Stimulated activated CD4-positive, alpha-beta T cell treated with anti-CD3 and anti-CD28 coated beads, Interleukin-2, amount 100 ng/mL, for 4 hours (primary cell): Measurements from ENCODE around the gene GP1BA.

Source experiments
- DNase-seq: peaks from one replicate; pipeline ENCODE4 v3.0.0-alpha.2; 2020; ENCODE audit warnings: low read depth

Gene GP1BA

GRCh38 chr17:4938688-4939545 is 6.8 kb downstream of the GP1BA start:
- DNase-seq: no peak

- DNase-seq: no peak
Observed at GRCh38 chr17:4939546-4939795, 7.4 kb downstream of the GP1BA start.

GRCh38 chr17:4939796-4940554 is 7.9 kb downstream of the GP1BA start, which contains the start of the genes RNF167 and SLC25A11:
TSS of gene RNF167 (plus strand) at chr17:4940268. CDS start at chr17:4940910, 642 bp downstream.
TSS of gene SLC25A11 (minus strand) at chr17:4940046. CDS start at chr17:4939910, 136 bp downstream.
- DNase-seq: peak; percentile 95

GRCh38 chr17:4940555-4941318 is 8.7 kb downstream of the GP1BA start:
- DNase-seq: no peak

- no peak for DNase-seq
Observed at GRCh38 chr17:4941319-4941610, 9.2 kb downstream of the GP1BA start.

GRCh38 chr17:4942760-4943508 is 10.9 kb downstream of the GP1BA start:
- no peak for DNase-seq

GRCh38 chr17:4944163-4944553 is 12.1 kb downstream of the GP1BA start:
- DNase-seq: no peak

- DNase-seq: no peak
Observed at GRCh38 chr17:4944554-4945175, 12.6 kb downstream of the GP1BA start.

- DNase-seq: peak; percentile 85
Observed at GRCh38 chr17:4945176-4945943, 13.3 kb downstream of the GP1BA start.

DNA sequence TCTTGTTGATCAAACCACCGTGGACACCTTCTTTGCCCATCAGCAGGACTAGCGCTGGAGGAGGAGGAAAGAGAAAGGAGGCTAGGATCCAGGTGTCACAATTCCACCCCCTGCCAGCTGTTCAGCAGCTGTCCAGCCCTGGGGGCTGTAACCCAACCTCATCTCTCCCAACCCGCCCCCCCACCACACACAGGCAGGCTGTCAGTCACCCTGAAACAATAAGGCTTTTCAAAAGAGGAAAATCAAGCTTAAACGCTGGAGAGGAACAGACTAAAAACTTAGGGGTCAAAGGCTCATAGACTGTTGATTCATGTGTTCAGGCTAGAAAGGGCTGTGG is 13.8 kb downstream of the GP1BA start:
- DNase-seq: no peak

DNA sequence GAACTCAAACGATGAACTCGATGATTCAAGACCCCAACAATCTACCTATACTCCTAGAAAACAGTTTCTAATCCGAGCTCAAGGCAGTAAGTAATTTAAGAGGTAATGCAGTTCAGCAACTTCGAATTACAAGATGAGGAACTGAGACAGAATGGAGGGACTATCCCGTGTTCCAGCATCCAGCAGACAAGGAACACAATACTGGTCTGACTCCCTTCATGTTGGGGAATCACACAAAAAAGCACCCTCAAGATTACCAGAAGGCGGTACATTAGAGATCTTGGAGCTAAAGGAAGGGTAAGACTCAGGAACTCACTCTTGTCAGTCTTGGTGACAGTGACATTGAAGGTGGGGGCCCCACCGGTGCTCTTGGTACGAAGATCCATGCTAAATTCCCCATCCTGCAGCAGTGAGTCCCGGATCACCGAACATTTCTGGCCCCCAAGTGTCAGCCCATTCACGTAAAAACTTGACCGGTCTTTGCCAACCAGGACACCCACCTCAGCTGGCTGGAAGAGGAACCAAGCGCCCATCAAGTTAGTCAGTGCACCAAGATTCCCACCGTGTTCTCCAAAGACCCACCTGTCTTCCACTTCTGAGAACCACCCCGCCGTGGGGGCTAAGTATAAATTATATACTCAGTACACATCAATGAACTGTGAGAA is 14.4 kb downstream of the GP1BA start:
- DNase-seq: no peak

GRCh38 chr17:4947010-4947410 is 14.9 kb downstream of the GP1BA start:
- DNase-seq: no peak

- DNase-seq: peak; percentile 42
Observed at GRCh38 chr17:4947411-4948165, 15.5 kb downstream of the GP1BA start.

DNA sequence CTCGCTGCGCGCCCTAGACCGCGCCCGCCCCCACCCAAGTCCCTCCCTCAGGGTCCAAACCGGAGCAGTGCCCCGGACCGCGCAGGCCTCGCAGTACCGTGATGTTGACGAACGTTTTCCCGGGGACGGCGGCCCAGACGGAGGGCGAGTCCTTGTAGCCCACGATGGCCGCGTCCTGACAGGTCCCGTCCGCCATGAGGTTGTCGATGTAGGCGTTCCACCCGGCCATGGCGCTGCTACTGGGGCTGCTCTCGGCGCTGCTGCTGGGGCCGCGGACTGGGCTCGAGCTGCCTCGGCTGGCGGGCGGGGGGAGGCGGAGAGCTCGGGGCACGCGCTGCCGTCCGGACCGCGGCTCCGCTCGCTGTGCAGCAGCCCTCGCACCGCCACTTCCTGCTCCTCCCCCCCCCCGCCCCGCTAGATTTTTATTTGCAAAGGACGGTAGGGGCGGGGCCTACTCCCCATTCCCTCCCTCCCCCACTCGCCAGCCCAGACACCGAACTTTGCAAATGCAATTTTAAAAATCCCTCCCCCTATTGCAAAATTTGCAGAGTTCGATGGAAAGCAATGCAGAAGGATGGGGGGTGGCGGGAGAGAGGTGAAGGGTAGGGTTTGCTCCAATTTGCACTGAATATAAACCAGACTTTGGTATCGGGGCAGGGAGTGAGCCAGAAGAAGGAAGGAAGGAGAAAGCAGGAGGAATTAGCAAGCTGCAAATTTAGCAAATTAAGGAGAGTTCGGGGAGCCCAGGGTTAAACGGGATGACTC is 16.3 kb downstream of the GP1BA start, which contains the start of gene PFN1:
Gene PFN1, minus strand, starts transcription at position 365 of the 765 bp plus-strand sequence. Its CDS starts 136 bp downstream, at position 229.
- peak; percentile 85 for DNase-seq

- peak; percentile 61 for DNase-seq
Observed at GRCh38 chr17:4948931-4949320, 16.8 kb downstream of the GP1BA start.

- peak; percentile 67 for DNase-seq
Observed at GRCh38 chr17:4949321-4950074, 17.4 kb downstream of the GP1BA start.

DNA sequence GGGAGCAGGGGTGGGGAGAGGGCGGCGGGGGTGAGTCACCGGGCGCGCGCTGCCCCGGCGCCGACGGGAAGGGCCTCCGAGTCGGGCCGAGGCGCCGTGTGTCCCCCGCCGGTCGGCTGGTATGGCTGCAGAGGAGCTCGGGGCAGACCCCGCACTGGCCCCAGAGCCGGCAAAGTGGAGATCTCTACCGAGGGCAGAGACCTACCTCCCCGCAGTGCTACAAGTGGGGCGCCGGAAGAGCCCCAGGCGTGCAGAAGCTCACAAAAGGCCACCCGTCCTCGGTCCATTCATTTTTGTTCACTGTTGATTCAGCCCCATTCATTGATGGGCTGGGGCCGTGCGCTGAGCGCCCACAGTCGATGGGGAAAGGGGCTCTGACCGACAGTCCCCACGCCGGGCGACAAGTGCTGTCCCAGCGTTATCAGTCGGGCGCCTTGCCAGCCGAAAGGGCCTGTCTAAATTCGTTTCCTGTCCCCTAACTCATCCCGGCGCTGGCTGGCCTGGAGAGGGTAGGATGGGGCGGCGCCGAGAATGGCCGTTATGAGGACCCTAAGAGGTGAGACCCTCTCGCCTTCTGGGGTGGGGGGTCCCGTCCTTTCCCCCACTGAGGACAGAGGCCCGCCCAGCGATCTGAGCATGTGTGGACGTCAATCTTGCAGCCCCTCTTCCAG is 18.1 kb downstream of the GP1BA start:
- DNase-seq: peak; percentile 55
